ENCODE data around the gene MRTFA.

DNA sequence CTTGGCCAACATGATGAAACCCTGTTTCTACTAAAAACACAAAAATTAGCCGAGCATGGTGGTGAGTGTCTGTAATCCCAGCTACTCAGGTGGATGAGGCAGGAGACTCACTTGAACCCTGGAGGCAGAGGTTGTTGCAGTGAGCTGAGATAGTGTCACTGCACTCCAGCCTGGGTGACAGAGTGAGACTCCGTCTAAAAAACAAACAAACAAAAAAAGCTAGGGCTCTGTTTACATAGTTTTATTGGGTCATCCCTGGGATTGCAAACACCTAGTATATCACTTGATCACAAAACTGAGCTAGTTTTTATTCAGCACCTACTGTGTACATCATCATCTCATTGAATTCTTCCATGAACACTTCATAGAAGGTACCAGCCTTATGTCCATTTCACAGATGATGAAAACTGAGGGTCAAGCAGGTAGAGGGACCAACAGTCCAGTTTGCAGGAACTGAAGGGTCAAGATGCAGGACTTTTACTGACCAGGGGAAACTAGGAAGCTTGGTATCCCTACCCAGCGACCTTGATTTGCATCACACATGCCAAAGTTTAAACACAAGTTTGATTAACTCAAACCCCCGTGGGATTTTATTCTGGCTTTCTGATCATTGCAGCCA lies 9.2 kb upstream of the MRTFA start:
- TF ChIP-seq, protein P1, sequence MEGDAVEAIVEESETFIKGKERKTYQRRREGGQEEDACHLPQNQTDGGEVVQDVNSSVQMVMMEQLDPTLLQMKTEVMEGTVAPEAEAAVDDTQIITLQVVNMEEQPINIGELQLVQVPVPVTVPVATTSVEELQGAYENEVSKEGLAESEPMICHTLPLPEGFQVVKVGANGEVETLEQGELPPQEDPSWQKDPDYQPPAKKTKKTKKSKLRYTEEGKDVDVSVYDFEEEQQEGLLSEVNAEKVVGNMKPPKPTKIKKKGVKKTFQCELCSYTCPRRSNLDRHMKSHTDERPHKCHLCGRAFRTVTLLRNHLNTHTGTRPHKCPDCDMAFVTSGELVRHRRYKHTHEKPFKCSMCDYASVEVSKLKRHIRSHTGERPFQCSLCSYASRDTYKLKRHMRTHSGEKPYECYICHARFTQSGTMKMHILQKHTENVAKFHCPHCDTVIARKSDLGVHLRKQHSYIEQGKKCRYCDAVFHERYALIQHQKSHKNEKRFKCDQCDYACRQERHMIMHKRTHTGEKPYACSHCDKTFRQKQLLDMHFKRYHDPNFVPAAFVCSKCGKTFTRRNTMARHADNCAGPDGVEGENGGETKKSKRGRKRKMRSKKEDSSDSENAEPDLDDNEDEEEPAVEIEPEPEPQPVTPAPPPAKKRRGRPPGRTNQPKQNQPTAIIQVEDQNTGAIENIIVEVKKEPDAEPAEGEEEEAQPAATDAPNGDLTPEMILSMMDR (IDR thresholded peaks at IDR 0.05), result no peak
- TF ChIP-seq POLR2A (IDR thresholded peaks at IDR 0.05), result no peak

All from uterus (tissue), 2 donors.